RCC 7860 (cell line): ENCODE measurements around the gene ABR.

Experiments used
- DNase-seq: peaks from one replicate; pipeline ENCODE4 v3.0.0-alpha.2; 2015; ENCODE audit warnings: low spot score
- FAIRE-seq: peaks from 2 replicates; lab custom pipeline; 2012; peaks lifted over from hg19 to GRCh38; lab: Jason Lieb, UNC

Gene ABR

DNA sequence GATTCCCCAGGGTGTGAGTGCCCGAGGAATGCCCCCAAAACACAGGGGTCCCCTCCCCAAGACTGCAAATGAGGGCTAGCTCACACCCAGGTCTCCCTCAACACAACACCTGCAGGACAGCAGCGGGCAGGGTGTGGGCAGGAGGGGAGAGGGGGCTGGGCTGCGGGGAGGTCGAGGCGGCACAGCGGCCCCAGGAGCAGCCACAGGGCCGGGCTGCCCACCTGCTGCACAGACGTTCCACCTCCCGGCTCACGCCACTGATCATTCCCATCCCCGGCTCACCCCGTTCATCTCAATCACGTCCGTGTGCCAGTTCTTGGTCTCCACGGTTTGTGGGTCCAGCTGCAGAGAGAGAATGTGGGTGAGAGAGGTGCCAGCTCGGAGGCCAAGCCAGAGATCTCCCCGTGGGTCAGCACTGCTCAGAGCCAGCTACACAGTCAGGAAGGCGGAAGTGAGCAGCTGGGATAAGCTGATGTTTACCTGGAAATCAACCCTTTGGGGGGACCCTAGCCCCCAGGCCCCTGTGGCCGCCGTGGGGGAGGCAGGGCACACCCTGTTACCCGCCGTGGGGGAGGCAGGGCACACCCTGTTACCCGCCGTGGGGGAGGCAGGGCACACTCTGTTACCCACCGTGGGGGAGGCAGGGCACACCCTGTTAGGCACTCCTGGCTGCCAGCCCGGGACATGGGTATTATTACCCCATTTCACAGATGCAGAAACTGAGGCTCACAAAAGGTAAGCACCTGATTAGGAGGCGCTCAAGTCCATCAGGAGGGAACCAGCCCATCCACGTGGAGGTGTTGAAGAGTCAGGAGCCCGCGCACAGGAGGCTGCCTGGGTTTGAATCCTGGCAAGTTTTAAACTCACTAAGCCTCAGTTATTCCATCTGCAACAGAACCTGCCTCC, 166.7 kb downstream of the ABR start:
- FAIRE-seq (no peak), DNase-seq (no peak)

DNA sequence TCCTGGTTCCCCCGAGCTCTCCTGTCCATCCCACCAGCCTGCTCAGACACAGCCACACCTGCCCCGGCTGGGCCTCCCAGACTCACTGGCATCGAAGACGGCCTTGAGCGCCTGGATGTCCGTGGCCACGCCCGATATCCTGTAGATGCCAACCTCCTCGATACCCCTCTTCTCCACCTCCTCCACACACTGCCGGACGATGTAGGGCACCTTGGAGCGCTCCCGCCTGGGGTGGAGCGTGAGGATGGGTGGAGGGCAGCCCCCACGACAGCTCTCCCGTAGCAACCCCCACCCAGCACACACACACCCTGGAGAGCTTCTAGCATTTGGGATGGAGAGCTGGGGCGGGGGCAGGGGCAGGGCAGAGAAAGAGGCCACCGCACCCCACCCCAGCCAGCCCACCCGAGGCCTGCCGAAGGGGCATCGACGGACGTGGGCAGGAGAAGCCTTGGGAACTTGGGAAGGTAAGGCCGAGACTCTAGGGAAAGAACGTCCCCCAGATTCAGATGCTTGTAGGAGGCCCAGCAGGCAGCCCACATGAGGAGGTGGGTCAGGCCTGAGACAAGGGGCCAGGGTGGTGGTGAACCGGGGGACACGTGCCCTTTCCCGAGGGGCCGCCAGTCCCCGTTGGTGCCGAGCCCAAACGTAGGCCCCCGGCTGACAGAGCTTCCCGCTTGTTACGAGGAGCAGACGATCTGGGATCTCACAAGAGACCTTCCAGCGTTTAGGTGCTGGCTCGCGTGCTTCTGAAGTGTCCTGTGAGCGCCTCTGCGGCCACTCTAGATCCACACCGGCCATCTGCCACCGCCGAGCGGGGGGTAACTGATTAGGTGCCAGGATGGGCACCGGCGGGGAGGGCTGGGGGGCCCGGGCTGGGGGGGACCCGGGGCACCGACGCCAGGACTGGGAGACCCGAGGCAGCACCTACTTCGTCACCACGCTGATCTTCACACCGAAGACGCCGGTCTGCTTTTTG, 167.7 kb downstream of the ABR start:
- DNase-seq (no peak), FAIRE-seq (no peak)

DNA sequence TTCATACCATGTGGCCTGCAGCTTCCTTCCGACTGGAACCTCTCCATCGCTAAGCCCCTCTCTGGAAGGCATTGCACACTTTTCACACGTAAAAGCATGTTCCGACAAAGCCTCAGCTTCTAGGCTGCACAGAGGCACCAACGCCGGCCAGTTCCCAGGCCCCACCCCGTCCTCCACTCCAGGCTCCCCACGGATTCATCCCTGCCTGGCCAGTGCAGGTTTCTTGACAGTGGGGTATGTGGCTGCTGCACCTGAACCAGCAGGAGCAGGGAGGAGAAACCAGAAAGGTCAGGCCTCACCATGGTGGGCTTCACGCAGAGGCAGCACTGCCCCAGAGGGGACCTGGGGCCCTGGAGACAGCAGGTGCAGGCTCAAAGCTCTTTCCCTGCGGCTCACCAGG, 168.6 kb downstream of the ABR start:
- DNase-seq = no peak
- no peak for FAIRE-seq

DNA sequence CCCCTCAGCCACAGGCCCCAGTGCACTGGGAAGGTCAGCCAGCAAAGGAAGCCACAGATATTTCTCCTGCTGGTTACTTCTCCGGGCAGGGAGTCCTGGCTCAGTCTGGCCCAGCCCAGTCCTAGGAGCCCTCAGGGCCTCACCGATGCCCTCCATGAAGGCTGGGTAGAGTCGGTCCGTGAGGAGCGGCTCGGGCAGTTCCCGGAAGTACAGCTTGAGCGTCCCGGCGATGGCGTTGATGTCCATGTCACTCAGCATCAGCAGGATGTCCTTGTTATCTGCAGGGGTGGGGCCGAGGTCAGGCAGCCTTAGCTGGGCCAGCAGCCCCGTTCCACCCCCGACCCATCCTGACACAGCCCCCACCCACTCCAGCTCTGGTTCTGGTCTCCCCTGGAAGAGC, 169.2 kb downstream of the ABR start:
- DNase-seq (no peak), FAIRE-seq (no peak)

DNA sequence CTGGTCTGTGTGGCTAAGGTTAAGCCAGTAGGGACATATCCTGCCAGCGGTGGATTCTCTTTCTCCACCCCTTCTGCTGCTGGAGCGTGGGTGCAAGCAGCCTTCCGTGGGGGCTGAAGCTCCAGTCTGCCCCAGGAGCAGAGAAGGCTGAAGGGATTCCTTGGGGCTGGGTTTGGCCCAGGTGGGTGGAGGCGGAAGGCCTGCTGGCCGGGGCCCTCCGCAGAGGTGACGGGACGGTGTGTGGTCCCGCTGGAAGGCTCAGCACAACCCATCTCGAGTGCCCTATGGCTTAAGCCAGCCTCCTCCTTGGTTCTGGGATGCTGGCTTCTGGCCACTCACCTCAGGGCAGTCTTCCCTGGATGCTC, 169.7 kb downstream of the ABR start:
- DNase-seq = no peak
- no peak for FAIRE-seq

DNA sequence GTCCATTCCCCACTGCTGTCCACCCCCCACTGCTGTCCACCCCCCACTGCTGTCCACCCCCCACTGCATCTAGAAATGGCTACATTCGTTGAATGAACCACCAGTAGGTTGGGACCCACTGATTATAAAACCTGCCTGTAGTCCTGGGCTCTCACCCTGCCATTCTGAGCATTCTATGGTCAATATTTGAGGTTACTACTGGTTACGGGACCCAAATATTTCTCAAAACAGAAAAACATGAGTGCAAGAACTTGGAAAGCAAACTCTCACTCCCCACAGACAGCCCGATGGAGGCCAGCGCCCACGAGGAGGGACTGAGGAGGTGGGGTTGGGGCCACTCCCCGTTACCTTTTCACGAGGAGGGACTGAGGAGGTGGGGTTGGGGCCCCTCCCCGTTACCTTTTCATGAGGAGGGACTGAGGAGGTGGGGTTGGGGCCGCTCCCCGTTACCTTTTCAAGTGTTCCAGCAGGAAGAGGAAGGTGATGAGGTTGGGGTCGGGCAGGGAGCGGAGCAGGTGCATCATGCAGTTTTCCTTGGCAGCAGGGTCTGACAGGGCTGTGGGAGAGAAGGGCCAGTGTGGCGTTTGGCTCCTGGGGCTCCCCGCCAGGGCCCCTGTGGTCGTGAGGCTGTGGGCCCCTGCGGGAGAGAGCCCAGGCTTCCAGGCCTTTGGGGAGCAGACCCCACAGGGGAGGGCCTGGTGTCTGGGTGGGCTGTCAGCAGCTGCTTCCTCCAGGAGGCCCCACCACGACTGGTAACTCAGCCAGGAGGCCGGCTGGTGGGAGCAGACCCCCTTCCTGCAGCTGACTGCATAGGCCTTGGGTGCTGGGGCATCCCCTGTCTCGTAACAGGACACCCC, 170.3 kb downstream of the ABR start:
- no peak for FAIRE-seq

DNA sequence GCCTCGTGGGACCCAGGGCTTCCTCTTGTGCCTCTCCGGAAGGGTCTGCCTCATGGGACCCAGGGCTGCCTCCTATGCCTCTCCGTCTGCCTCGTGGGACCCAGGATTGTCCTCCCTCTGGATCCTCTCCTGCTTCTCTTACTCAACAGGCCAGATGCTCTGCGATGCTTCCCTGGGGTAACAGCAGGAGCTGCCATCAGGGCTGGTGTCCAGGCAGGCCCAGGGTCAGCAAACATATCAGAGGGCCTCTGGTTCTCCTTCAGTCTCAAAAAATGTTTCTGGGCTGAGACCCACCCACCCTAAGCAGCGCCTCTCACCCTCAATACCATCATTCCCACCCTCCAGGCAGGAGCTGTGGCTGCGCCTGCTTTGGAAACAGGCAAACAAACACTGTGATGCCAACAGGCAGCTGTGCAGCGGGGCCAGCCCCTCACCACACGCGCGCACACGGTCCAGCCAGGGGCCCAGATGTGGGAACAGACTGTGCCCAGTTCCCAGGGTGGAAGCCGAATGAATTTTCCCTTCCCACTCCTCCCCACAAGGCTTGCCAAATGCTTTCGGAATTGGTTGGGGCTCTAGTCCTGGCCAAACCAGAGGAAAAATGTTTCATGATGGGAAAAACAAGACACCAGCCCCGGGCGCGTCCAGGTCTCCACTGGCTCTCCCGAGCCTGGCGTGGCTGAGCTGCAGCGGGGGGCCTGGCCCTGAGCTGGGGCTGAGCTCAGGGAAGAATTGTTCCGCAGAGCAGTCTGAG, 171.6 kb downstream of the ABR start:
- FAIRE-seq (no peak), DNase-seq (no peak)

More for the DNA sequence above, 170.3 kb downstream of the ABR start:
- no peak for DNase-seq

DNA sequence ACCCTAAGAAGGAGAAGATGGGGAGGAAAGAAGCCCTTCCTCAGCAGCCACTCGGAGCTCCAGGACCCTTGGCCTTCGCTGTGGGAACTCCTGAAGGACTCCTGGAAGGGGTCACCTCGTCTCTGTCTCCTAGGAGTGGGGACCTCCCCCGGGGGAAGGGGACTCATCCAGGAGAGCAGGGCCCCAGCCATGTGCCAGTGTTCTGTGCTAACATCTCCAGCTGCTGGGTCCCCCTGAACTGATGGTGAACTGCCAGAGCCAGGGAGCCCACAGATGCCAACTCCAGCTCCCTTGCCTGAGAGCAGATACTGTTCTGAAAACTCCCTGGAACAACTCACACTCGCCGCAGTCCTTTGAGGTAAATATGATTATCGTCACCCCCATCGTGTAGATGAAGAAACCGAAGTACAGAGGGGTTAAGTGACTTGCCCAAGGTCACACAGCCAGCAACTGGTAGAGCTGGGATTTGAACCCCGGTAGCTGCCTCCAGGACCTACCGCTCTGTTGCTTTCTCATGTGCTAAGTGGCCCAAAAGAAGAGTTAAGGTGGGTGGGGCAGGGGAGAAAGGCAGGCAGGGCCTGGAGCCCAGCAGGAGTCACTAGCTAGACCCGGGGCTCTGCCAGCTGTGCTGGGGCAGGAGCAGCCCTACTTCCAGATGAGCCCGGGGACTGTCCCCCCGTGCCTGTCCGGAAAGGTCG, 172.3 kb downstream of the ABR start:
- no peak for DNase-seq
- no peak for FAIRE-seq

DNA sequence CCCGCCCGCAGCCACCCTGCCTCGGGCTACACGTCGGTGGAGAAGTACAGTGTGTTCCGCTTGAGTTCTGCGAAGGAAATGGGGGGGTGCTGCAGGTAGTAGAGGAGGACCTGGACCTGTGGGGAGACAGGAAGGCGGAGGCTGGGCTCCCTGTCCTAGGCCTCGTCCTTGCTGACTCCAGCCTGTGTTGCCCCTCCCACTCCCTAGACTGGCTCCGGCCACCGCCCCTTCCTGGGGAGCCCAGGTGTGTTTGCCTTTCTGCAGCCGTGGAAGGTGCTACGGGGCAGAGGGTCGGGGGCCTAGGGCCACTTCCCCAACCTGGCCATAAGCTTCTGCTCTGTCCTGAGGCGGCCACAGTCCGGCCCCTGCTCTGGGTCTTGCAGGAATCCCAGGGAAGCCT, 173.7 kb downstream of the ABR start:
- DNase-seq = no peak
- no peak for FAIRE-seq

DNA sequence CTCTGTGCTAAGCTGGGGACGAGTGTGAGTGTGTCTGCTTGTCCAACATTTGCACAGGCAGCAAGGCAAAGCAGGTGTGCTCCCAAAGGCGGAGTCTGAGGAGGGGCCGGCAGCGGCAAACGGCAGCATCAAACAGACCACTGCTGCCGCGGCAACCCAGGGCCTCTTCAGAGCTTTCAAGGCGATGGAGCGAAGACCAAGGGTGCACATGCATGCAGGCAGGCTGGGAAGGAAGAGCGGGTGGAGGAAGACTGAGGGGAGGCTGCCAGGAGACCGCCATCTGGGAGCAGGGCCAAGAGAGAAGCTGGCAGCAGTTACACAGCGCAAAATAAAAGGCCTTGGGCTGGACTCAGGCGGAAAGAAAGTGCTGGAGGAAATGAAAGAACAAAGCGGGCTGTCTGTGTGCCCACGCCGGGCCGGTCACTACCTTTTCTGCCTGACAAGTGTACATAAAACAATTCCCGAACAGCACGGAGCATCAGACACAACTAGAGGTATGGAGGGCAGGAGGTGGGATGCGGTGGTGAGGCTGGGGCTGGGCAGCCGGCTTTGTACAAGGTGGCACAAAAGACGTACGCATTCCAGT, 174.3 kb downstream of the ABR start:
- DNase-seq = no peak
- no peak for FAIRE-seq

DNA sequence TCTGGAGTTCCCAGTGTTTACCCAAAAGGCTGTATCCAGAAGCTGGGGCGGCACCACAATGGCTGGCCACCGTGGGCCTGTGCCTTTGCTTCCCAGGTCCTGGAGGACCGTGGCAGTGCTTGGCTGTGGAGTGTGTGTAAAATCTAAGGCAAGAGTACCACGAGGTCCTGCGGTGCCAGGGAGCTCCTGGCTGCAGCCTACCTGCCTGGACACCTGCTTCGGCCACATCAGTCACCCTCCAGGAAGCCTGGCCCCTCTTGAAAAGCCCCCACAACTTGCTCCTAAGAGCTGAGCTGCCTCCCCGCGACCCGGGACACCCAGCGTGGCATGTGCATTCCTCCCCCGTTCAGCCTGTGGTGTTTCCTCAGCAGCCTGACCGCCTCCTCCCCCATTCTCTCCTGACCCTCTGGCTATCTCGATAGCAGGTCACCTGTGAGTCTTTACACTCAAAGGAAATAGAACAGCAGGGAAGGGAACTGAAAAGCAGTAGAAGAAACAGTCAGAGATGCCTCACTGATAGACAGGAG, 174.9 kb downstream of the ABR start:
- DNase-seq (no peak), FAIRE-seq (no peak)

DNA sequence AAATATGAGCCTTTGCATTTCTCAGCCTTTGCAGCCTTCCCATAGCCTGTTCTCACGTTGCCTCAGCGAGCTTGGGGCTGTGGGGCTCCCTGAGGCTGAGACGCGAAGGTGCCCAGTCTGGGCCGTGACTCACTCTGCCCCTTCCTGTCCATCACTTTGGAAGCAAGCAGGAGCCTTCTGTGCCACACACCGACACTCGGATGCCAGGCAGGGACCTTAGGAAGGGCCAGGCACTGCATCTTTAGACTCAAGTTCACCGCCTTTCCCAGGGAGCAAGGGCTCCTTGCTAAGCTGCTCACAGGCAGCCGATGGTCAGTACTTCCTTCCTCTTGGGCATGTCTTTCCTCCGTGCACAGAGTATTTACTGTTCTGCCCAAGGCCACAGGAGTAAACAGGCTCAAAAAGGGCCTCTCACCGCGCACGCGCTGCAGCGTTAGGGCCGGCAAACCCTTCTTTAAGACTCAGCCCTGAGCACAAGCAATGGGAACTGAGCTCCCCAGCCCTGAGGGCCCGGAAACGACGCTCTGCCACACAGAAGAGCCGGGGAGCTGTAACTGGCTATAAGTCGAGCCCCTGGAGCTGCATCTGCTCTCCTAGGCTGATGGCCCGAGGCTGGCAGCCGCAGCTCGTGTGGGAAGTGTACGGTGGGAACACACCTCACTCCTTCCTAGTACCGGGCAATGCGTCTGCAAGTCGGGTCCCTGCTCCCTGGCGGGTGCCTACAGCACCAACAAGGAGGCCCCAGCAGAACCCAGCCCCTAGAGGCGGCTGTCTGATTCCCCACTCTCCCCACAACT, 175.6 kb downstream of the ABR start:
- FAIRE-seq = no peak
- DNase-seq = no peak

DNA sequence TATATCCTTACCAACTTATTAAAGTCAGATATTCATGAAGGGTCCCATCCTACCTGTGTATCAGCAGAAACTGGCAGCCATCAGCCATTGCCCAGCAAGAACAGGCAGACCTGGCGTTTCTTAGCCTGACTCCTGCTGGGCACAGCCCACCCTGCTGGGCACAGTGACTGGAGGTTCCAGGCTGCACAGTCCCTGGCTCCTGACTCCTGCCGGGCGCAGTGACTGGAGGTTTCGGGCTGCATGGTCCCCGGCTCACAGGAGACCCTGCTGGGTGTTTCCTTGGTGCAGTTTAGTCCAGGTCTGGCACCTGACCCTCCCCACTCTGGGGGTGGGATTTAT, 176.2 kb downstream of the ABR start:
- FAIRE-seq = no peak

DNA sequence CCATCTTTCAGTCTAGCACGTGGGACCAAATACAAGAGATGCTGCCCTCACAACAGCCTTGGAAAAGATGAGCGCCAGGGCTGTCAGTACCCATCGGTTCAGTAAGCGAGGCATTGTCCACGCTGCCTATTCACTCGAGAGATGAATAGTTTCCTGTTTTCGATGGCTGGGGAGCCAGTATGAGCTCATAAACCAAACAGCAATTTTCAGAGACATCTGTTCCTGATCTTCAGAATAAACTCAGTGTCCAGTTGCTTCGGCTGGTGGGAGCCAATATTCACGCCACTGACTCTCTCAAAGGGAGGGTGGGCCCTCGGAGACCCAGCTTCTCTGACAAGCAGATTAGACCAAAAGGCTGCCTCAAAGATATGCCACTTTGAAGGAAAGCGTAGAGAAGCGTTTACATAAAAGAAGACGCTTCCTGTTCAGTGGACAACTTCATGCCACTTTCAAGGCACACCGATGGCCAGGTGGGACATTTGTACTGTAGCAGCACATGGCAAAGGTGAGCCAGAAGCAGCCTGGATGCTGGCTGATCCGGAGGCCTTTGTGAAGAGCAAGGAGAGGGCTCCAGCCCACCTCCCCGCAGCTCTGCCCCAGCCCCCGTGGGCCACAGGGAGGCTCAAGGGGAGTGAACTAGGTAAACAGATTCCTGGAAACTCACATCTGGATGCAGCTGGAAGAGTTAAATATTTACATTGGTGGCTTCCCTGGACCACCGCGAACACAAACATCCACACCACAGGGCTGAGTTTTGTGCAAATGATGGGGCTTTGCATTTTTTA, 176.8 kb downstream of the ABR start:
- DNase-seq = no peak
- no peak for FAIRE-seq

More for the DNA sequence above, 176.2 kb downstream of the ABR start:
- no peak for DNase-seq

DNA sequence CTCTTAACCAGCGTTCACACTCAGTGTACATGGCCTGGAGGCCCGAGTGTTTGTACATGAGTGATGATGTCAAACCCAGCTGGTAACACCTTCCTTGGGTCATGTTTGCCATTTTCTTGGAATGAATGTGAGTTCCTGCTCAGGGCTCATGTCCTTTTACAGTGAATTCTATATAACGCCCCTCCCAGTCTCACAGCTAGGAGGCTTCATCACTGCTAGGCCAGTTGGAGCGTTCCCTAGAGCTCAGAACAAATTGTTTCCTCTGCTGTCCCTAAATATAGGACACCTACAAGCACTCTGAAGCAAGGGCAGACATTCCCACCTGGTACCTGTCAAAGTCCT, 177.4 kb downstream of the ABR start:
- no peak for DNase-seq
- no peak for FAIRE-seq

DNA sequence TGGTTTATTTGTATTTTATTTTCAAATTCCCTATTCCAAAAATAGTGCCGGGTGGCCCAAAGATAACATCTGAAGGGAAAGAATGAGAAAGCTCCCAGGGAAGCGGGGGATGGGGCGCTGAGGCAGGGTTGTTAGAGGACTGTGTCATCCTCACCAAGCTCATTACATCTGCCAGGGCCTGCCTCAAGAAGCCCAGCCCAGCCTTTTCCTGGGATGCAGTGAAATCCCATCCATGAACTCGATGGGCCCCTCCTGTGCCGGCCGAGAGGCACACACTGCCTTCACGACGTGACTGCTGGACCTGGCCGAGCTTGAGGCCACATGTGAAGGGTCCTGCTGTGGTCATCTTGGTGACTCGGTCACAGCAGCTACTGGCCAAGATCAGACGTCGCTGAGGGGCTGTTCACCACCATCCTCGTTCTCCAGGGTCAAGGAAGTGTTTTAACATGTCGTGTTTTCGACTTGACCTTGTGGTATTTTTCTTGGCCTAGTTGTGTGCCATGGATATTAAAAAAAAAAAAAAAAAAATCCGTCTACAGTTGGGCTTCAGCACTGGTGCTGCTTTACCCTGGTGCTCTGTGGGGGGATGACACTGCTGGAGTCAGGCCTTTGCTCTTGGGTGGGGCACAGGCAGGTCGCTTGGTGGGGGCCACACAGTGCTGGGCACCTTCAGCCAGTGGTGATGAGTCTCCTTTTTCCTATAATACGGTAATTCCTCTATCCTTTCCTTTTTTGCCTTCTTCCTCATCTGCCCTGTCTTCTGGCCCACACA, 178.0 kb downstream of the ABR start:
- FAIRE-seq (no peak), DNase-seq (no peak)
